ENCODE results near the gene CRNN.
A peak's percentile ranks its signal among the peaks of the same experiment; 100 is the strongest.

GRCh38 chr1:152398812-152399698 lies 15.0 kb downstream of the CRNN start:
- TF ChIP-seq, protein P1, sequence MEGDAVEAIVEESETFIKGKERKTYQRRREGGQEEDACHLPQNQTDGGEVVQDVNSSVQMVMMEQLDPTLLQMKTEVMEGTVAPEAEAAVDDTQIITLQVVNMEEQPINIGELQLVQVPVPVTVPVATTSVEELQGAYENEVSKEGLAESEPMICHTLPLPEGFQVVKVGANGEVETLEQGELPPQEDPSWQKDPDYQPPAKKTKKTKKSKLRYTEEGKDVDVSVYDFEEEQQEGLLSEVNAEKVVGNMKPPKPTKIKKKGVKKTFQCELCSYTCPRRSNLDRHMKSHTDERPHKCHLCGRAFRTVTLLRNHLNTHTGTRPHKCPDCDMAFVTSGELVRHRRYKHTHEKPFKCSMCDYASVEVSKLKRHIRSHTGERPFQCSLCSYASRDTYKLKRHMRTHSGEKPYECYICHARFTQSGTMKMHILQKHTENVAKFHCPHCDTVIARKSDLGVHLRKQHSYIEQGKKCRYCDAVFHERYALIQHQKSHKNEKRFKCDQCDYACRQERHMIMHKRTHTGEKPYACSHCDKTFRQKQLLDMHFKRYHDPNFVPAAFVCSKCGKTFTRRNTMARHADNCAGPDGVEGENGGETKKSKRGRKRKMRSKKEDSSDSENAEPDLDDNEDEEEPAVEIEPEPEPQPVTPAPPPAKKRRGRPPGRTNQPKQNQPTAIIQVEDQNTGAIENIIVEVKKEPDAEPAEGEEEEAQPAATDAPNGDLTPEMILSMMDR (IDR thresholded peaks at IDR 0.05), result peak in 2 of 4 experiments; percentile 18 to 24
- no peak for TF ChIP-seq POLR2A (IDR thresholded peaks at IDR 0.05)
- TF ChIP-seq EP300 (IDR thresholded peaks at IDR 0.05), result no peak
- no peak for TF ChIP-seq POLR2AphosphoS5 (IDR thresholded peaks at IDR 0.05)

All from sigmoid colon (tissue), 4 donors.